SK-N-SH treated with all-trans-retinoic acid at 6 μM for 48 hours (cell line): ENCODE results near the gene ROCK2.

ENCODE experiments used
- ESRRG ChIP-seq: fragments of 250-450 bp; sonication (Bioruptor Pico); IDR thresholded peaks from 2 replicates; pipeline ENCODE4 v1.6.1; 2021; ENCODE audit warnings: mild to moderate bottlenecking
- ZFP3 ChIP-seq: fragments of 250-450 bp; sonication (Bioruptor Pico); IDR thresholded peaks from 2 replicates; pipeline ENCODE4 v1.5.0; 2020; ENCODE audit warnings: mild to moderate bottlenecking, moderate library complexity

DNA sequence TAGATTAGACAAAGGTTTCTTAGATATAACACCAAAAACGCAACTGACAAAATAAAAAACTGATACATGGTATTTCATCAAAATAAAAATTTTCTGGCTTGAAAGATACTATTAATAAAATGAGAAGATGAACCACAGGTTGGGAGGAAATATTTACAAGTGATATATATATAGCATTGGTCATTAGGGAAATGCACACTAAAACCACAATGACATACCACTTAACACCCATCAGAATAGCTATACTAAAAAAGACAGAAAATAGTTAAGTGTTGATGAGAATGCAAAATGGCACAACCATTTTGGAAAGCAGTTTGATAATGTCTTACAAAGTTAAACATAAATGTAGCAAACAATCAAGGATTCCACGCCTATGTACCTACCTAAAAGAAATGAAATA lies 105.3 kb downstream of the ROCK2 start:
- TF ChIP-seq ZFP3 (CRISPR knock-in tag) (no peak), ESRRG (CRISPR knock-in tag) (no peak)
